Ishikawa (cell line): ENCODE results near the gene PRKCE.

Experiments used
- CEBPB ChIP-seq: IDR thresholded peaks from 2 replicates; pipeline ENCODE4 v1.6.1; 2012
- CREB1 ChIP-seq: IDR thresholded peaks from 2 replicates; pipeline ENCODE4 v1.6.1; 2012; ENCODE audit warnings: low read depth
- EGR1 ChIP-seq: IDR thresholded peaks from 2 replicates; pipeline ENCODE4 v1.6.1; 2012
- EP300 ChIP-seq: IDR thresholded peaks from 2 replicates; pipeline ENCODE4 v1.6.1; 2012; ENCODE audit warnings: borderline replicate concordance
- FOXM1 ChIP-seq: IDR thresholded peaks from 2 replicates; pipeline ENCODE4 v1.6.1; 2012; ENCODE audit warnings: low read depth, borderline replicate concordance
- NFIC ChIP-seq: IDR thresholded peaks from 2 replicates; pipeline ENCODE4 v1.6.1; 2012
- RAD21 ChIP-seq: IDR thresholded peaks from 2 replicates; pipeline ENCODE4 v1.6.1; 2012; ENCODE audit warnings: low read depth
- TAF1 ChIP-seq: IDR thresholded peaks from 2 replicates; pipeline ENCODE4 v1.6.1; 2012; ENCODE audit warnings: low read depth, mild to moderate bottlenecking
- TCF12 ChIP-seq: IDR thresholded peaks from 2 replicates; pipeline ENCODE4 v1.6.1; 2012; ENCODE audit warnings: low read depth
- TEAD4 ChIP-seq: IDR thresholded peaks from 2 replicates; pipeline ENCODE4 v1.6.1; 2012
- YY1 ChIP-seq: IDR thresholded peaks from 2 replicates; pipeline ENCODE4 v1.6.1; 2012; ENCODE audit warnings: low read depth
- ZBTB7A ChIP-seq: IDR thresholded peaks from 2 replicates; pipeline ENCODE4 v1.6.1; 2012; ENCODE audit warnings: low read depth
- TF ChIP-seq, protein P1 (sequence below): IDR thresholded peaks from 2 replicates; pipeline ENCODE4 v1.6.1; 2012
- TF ChIP-seq, protein P2 (sequence below): IDR thresholded peaks from 2 replicates; pipeline ENCODE4 v1.6.1; 2012
- TF ChIP-seq, protein P3 (sequence below): IDR thresholded peaks from 2 replicates; pipeline ENCODE4 v1.6.1; 2012; ENCODE audit warnings: low read depth, mild to moderate bottlenecking

PRKCE gene

DNA sequence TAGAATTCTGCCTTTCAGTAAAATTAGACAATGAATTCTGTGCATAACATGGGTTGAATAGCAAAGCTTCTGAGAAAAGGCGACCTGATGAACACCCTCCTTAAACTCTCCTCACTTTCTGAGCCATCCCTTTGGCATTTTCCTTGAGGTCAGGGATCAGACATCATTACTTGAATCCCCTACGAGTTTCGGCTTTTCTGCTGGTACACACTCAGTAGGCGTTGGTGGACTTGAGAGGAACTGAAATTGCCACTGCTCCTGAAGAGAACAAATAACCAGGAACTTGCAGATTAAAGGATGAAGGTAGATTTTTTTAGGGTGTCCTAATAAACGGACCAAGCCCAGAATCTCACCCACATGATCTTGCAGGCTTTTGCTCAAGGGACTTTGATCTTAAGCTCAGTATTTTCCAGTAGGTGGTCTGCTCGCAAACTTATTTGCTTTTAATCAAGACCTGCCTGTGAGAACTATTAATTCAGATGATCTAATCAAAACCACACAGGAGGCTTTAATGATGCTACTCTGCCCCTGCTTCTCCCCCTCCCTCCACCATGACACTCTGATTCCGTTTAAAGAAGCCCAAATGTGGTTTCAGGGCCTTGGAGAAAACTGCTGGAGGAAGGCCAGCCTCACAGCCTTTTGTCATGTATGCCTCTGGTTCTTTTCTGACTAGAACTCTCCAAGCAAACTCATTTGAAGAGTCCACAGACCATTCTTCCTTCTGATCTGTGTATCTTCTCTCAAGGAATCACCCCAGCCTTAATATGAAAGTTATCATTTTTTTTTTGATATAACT lies 124.9 kb downstream of the PRKCE start:
- TF ChIP-seq, protein P1, sequence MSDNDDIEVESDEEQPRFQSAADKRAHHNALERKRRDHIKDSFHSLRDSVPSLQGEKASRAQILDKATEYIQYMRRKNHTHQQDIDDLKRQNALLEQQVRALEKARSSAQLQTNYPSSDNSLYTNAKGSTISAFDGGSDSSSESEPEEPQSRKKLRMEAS: no peak
- no peak for TF ChIP-seq CEBPB
- TF ChIP-seq ZBTB7A: no peak
- TF ChIP-seq FOXM1: no peak
- no peak for TF ChIP-seq RAD21
- TF ChIP-seq CREB1: no peak
- TF ChIP-seq NFIC: no peak
- TF ChIP-seq, protein P2, sequence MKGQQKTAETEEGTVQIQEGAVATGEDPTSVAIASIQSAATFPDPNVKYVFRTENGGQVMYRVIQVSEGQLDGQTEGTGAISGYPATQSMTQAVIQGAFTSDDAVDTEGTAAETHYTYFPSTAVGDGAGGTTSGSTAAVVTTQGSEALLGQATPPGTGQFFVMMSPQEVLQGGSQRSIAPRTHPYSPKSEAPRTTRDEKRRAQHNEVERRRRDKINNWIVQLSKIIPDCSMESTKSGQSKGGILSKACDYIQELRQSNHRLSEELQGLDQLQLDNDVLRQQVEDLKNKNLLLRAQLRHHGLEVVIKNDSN: no peak
- no peak for TF ChIP-seq YY1
- TF ChIP-seq EGR1: no peak
- TF ChIP-seq, protein P3, sequence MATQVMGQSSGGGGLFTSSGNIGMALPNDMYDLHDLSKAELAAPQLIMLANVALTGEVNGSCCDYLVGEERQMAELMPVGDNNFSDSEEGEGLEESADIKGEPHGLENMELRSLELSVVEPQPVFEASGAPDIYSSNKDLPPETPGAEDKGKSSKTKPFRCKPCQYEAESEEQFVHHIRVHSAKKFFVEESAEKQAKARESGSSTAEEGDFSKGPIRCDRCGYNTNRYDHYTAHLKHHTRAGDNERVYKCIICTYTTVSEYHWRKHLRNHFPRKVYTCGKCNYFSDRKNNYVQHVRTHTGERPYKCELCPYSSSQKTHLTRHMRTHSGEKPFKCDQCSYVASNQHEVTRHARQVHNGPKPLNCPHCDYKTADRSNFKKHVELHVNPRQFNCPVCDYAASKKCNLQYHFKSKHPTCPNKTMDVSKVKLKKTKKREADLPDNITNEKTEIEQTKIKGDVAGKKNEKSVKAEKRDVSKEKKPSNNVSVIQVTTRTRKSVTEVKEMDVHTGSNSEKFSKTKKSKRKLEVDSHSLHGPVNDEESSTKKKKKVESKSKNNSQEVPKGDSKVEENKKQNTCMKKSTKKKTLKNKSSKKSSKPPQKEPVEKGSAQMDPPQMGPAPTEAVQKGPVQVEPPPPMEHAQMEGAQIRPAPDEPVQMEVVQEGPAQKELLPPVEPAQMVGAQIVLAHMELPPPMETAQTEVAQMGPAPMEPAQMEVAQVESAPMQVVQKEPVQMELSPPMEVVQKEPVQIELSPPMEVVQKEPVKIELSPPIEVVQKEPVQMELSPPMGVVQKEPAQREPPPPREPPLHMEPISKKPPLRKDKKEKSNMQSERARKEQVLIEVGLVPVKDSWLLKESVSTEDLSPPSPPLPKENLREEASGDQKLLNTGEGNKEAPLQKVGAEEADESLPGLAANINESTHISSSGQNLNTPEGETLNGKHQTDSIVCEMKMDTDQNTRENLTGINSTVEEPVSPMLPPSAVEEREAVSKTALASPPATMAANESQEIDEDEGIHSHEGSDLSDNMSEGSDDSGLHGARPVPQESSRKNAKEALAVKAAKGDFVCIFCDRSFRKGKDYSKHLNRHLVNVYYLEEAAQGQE: no peak
- no peak for TF ChIP-seq TEAD4
- TF ChIP-seq EP300: no peak
- TF ChIP-seq TAF1: no peak

DNA sequence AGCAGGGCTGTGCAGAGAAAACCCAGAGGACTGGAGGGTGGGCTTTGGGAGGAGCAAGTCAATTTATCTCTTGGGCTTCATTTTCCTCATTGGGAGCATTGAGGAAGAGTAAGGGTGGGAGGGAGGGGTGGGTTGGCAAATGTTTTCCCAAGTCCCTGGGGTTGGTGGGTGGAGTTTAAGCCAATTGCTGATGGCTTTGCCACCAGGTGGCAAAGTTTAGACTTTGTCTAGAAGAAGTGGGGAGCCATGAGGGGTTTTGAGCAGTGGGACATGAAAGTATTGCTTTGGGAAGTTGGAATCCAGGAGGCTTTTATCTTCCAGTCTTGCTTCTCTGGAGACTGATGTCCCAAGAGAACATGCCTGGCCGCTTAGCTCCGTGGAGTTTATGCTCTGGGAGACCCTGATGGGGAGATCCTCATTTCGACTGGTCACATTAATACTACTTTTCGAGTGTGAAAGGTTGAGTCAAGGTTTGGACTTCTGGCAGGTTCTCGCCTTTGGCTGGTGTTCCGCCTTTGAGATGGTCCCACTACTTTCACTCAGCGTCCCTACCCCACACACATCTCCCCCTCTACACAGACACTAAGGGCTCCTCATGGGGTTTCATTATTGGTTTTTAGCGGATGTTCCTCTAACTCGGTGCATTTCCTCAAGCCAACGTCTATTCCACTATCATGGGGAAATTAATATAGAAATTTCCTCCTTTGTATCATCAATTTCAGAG lies 126.7 kb downstream of the PRKCE start:
- no peak for TF ChIP-seq TEAD4
- no peak for TF ChIP-seq EP300
- TF ChIP-seq CEBPB: no peak

DNA sequence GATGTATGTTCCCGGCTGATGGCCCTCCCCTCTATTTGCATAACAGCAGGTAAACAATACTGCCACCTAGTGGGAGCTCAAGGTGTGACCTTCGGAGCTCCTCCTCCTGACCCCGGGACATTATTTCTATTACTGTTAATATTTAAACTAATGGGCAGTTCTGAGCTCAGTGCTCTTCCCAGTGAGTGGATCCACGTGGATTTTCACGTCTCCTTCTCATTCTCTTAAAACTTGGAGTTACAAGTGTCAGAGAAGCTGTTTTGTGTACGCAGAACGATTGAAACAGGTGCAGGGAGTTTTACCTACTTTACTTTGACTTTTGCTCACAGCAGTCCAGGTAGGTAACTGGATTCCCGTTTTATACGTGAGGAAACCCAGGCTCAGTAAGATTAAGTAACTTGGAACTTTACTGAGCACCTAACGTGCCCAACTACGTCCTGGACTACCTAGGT lies 127.3 kb downstream of the PRKCE start:
- TF ChIP-seq NFIC (no peak), RAD21 (peak; percentile 76), YY1 (no peak), CEBPB (no peak), TEAD4 (no peak), EP300 (no peak)
- TF ChIP-seq, protein P1: no peak

DNA sequence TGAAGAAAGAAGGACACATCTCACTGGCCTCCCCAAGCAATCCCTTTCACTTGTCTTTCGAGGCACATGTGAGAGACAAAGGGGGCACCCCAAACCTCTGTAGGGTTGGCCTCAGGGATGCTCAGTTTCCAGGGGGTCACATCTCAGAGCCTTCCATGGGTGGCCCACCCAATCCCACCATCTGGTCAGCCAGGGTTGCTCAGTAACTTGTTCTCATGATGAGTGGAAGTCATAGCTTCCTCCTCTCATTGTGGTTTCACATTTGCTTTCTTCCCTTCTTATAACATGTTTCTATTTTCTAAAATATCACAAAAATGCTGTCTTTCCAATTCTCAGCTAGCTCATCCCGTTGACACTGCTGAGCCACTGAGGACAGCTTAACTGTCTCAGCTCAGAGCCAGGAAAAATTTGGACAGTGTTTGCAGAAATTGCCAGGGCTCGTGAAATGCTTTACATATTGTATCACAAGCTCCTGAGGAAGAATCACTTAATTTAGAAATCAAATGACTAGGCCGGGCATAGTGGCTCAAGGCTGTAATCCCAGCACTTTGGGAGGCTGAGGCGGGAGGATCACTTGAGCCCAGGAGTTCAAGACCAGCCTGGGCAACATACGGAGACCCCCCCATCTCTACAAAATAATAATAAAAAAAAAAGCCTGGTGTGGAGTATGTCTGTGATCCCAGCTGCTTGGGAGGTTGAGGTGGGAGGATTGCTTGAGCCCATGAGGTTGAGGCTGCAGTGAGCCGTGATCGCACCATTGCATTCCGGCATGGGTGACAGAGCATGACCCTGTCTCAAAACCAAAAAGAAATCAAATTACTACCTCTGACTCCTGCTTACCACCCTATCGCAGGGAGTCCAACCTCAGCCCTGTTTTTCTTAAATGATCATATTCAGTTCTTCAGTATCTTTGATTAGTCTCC lies 129.3 kb downstream of the PRKCE start:
- TF ChIP-seq RAD21: no peak
- no peak for TF ChIP-seq EGR1
- no peak for TF ChIP-seq EP300
- no peak for TF ChIP-seq CEBPB
- TF ChIP-seq NFIC: no peak
- TF ChIP-seq CREB1: no peak
- no peak for TF ChIP-seq TEAD4
- TF ChIP-seq, protein P1: no peak
- no peak for TF ChIP-seq FOXM1
- TF ChIP-seq TCF12: no peak
- no peak for TF ChIP-seq TAF1
- TF ChIP-seq, protein P2: no peak

DNA sequence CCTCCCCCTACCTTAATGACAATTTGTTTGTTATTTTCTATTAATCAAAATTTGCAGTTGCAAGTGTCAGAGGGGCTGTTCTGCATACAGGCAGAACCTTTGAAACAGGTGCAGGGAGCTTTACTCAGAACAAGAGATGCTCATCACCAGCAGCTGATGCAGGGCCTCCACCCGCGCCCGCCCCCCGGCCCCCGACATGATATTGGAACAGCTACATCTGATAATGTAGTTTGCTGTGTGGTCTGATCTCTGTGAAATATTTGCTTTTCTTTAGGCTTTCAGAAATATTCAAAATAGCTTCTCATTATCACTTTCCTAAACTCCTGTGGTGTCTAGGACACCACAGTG lies 130.0 kb downstream of the PRKCE start:
- TF ChIP-seq, protein P1: no peak
- no peak for TF ChIP-seq CREB1

DNA sequence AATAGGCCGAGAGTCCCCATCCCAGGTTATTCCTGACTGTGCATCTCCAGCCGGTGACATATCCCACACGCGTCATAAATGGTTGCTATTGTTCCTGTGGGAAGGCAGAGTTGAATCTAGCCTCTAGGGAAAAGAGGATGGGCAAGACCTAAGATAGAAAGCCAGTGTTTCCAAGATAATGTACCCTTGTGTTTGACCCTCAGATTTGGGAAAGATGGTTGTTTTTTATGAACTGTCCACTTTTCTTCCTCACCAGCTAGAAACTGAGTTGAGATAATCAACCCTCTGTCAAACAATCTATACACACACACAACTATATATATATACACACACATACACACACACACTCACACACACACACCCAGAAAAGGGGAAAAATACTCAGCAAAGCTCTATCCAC lies 131.0 kb downstream of the PRKCE start:
- TF ChIP-seq CREB1 (no peak), TEAD4 (no peak), TAF1 (no peak), TCF12 (no peak), ZBTB7A (no peak), FOXM1 (no peak), EP300 (no peak), CEBPB (no peak), YY1 (no peak), NFIC (no peak), EGR1 (no peak), RAD21 (no peak)
- TF ChIP-seq, protein P3: no peak
- TF ChIP-seq, protein P1: no peak
- TF ChIP-seq, protein P2: no peak
